Vagina (tissue), 2 donors: ENCODE results near the gene EFHD1. TPM values are rescaled to one million over a fixed set of nuclear protein-coding genes. Genes with fewer than 3 reads are reported as not detected.

Source experiments
- DNase-seq, 2 donors: peaks; one replicate each; pipeline ENCODE4 v3.0.0-alpha.2; 2017; ENCODE audit errors: extremely low spot score in 2 of 2
- H3K27ac ChIP-seq: fragments of 200-600 bp; sonication (generic); one replicate; pipeline ENCODE4 v1.5.1; 2019
- H3K27me3 ChIP-seq: fragments of 200-600 bp; sonication (generic); one replicate; pipeline ENCODE4 v1.5.1; 2019
- H3K36me3 ChIP-seq, 2 donors: fragments of 200-600 bp; sonication (generic); one replicate each; pipeline ENCODE4 v1.5.1; 2017 to 2019
- H3K4me1 ChIP-seq: fragments of 200-600 bp; sonication (generic); one replicate; pipeline ENCODE4 v1.5.1; 2019
- H3K4me3 ChIP-seq, 2 donors: fragments of 200-600 bp; sonication (generic); 1 replicate in 1 of 2; 2 replicates in 1 of 2; pipeline ENCODE4 v1.5.1; 2016 to 2019
- H3K9me3 ChIP-seq: fragments of 200-600 bp; sonication (generic); one replicate; pipeline ENCODE4 v1.5.1; 2019
- POLR2A ChIP-seq, 2 donors: fragments of 450-650 bp; IDR thresholded peaks; one replicate each; pipeline ENCODE4 v1.6.1; 2017; ENCODE audit warnings: antibody characterized with exemption in 2 of 2, mild to moderate bottlenecking in 2 of 2, moderate library complexity in 2 of 2
- POLR2AphosphoS5 ChIP-seq, 2 donors: sonication (generic); formaldehyde crosslinking; IDR thresholded peaks; one replicate each; pipeline ENCODE4 v1.9.0; 2017; ENCODE audit warnings: antibody characterized with exemption in 2 of 2, mild to moderate bottlenecking in 2 of 2, low read depth in 1 of 2; ENCODE audit not compliant: insufficient read depth in 1 of 2
- intact Hi-C: fragments of 100-400 bp; cut with DNase I; formaldehyde crosslinking; loops from one replicate; pipeline ENCODE4 v1.15.1; 2023
- total RNA-seq: library from RNA; depleted of rRNA; stranded (reverse); fragments of >200 nt; gene quantifications from one replicate; pipeline ENCODE4 v1.2.3, GENCODE V29; 2016
- TF ChIP-seq, protein P1 (sequence below), 3 experiments: fragments of 450-650 bp in 2 of 3; fragments of 200-600 bp in 1 of 3; sonication (generic) in 1 of 3; IDR thresholded peaks; one replicate each; pipeline ENCODE4 v1.5.1; 2017 to 2019; ENCODE audit warnings: antibody characterized with exemption in 3 of 3, mild to moderate bottlenecking in 2 of 3, moderate library complexity in 2 of 3

Gene EFHD1
- total RNA-seq, 1 donor from 2014 or later = 22.6 TPM

- no peak overlapping the region for H3K27ac ChIP-seq
- TF ChIP-seq POLR2A (IDR thresholded peaks at IDR 0.05) = no peak
- intact Hi-C loops = no loop called here
- H3K27me3 ChIP-seq = no peaks in the 10 kb centered on the region
- no peaks in the 10 kb centered on the region for H3K36me3 ChIP-seq
- no peaks in the 10 kb centered on the region for H3K4me1 ChIP-seq
- no peak overlapping the region for H3K4me3 ChIP-seq
- H3K9me3 ChIP-seq = no peaks in the 10 kb centered on the region
- no peak for DNase-seq
Measured at GRCh38 chr2:232662486-232663260, 29.3 kb downstream of the EFHD1 start.

DNA sequence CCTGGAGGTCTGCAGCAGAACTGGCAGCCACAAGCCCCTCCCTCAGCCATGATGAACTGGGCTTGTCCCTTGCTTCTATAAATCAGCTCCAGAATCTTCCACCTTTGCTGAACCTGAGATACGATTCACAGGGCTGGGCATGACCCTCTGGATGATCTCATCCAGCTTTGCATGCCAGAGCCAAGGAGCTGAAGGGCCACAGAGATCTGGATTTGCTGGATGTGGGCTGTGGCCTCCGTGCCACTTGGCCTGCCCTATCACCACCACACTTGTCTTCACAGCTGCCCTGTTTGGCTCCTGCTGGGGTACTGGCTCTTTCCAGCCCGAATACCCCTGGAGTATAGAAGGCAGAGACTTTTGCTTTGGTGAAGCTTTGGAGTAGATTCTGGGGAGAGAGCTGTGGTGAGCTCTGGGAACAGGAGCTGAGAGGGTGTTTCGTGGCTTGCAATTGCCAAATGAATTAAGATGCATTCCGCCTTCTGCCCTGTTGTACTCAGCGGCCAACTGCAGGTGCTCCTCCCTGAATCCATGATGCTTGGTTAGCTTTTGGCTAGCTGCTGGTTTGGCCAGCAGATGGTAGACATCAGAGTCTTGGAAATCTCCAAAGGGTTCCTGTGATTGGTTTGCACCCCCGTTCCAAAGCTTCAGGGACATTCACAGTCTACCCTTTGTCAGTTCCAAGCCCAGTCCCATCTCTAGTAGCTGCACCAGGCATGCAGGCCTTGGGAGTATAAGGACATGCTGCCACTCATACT is 32.8 kb downstream of the EFHD1 start:
- no peaks in the 10 kb centered on the region for H3K4me1 ChIP-seq
- H3K27me3 ChIP-seq = no peaks in the 10 kb centered on the region
- H3K36me3 ChIP-seq = no peaks in the 10 kb centered on the region
- intact Hi-C loops = no loop called here
- H3K9me3 ChIP-seq = no peaks in the 10 kb centered on the region
- no peak for DNase-seq
- no peak overlapping the region for H3K4me3 ChIP-seq
- TF ChIP-seq POLR2AphosphoS5 (IDR thresholded peaks at IDR 0.05; ENCODE audit: insufficient read depth in 1 of 2, low read depth in 1 of 2) (no peak), POLR2A (IDR thresholded peaks at IDR 0.05) (no peak)
- TF ChIP-seq, protein P1, sequence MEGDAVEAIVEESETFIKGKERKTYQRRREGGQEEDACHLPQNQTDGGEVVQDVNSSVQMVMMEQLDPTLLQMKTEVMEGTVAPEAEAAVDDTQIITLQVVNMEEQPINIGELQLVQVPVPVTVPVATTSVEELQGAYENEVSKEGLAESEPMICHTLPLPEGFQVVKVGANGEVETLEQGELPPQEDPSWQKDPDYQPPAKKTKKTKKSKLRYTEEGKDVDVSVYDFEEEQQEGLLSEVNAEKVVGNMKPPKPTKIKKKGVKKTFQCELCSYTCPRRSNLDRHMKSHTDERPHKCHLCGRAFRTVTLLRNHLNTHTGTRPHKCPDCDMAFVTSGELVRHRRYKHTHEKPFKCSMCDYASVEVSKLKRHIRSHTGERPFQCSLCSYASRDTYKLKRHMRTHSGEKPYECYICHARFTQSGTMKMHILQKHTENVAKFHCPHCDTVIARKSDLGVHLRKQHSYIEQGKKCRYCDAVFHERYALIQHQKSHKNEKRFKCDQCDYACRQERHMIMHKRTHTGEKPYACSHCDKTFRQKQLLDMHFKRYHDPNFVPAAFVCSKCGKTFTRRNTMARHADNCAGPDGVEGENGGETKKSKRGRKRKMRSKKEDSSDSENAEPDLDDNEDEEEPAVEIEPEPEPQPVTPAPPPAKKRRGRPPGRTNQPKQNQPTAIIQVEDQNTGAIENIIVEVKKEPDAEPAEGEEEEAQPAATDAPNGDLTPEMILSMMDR (IDR thresholded peaks at IDR 0.05) = no peak
- H3K27ac ChIP-seq = no peak overlapping the region

GRCh38 chr2:232667989-232668583 is 34.7 kb downstream of the EFHD1 start:
- intact Hi-C loops = no loop called here
- no peaks in the 10 kb centered on the region for H3K9me3 ChIP-seq
- H3K4me3 ChIP-seq = no peak overlapping the region
- TF ChIP-seq, protein P1 (IDR thresholded peaks at IDR 0.05) = no peak
- no peak for TF ChIP-seq POLR2A (IDR thresholded peaks at IDR 0.05)
- no peak for TF ChIP-seq POLR2AphosphoS5 (IDR thresholded peaks at IDR 0.05; ENCODE audit: insufficient read depth in 1 of 2, low read depth in 1 of 2)
- H3K36me3 ChIP-seq = no peaks in the 10 kb centered on the region
- DNase-seq = no peak
- H3K27me3 ChIP-seq = no peaks in the 10 kb centered on the region
- H3K4me1 ChIP-seq = no peaks in the 10 kb centered on the region
- no peak overlapping the region for H3K27ac ChIP-seq

GRCh38 chr2:232668805-232669444 is 35.5 kb downstream of the EFHD1 start:
- no peak overlapping the region for H3K27ac ChIP-seq
- no peak overlapping the region for H3K4me3 ChIP-seq
- no peaks in the 10 kb centered on the region for H3K4me1 ChIP-seq
- H3K27me3 ChIP-seq = no peaks in the 10 kb centered on the region
- H3K9me3 ChIP-seq = no peaks in the 10 kb centered on the region
- no peaks in the 10 kb centered on the region for H3K36me3 ChIP-seq
- TF ChIP-seq POLR2AphosphoS5 (IDR thresholded peaks at IDR 0.05; ENCODE audit: insufficient read depth in 1 of 2, low read depth in 1 of 2) (no peak), POLR2A (IDR thresholded peaks at IDR 0.05) (no peak)
- TF ChIP-seq, protein P1 (IDR thresholded peaks at IDR 0.05) = no peak
- intact Hi-C loops = no loop called here
- no peak for DNase-seq

DNA sequence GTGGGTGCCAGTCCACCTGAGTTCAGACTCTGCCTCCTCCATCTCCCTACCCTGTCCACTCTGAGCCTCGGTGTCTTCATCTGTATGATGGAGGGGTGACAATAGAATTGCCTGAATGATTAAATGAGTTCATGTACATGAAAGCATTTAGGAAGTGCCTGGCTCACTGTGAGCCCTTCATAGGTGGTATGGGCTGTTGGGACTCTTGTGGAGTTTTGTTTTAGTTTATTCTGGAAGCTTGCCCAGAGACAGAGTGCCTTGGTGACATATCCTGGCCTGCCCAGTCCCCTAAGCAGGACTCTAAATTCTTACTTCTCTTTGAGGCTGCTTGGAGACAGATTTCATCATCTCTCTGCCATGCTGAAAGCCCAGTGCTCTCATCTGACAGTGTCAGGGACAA is 39.2 kb downstream of the EFHD1 start:
- Histone ChIP-seq H3K36me3 (peaks cover 0 to 7% of the 10 kb centered on the region in 2 donors), H3K4me3 (no peak overlapping the region), H3K9me3 (no peaks in the 10 kb centered on the region), H3K4me1 (no peaks in the 10 kb centered on the region), H3K27me3 (no peaks in the 10 kb centered on the region), H3K27ac (no peak overlapping the region)
- DNase-seq = no peak
- TF ChIP-seq POLR2AphosphoS5 (IDR thresholded peaks at IDR 0.05; ENCODE audit: insufficient read depth in 1 of 2, low read depth in 1 of 2) = no peak
- TF ChIP-seq, protein P1 (IDR thresholded peaks at IDR 0.05) = no peak
- no peak for TF ChIP-seq POLR2A (IDR thresholded peaks at IDR 0.05)
- intact Hi-C loops = no loop called here
